Brain microvascular endothelial cell (primary cell): ENCODE data around the gene MPV17L2.
A peak's percentile ranks its signal among the peaks of the same experiment; 100 is the strongest.

Experiments
- DNase-seq: peaks from one replicate; pipeline ENCODE4 v3.0.0-alpha.2; 2020
- H3K27ac ChIP-seq: fragments of 250-450 bp; sonication (Bioruptor Pico); 2 replicates; pipeline ENCODE4 v1.5.1; 2020; ENCODE audit warnings: mild to moderate bottlenecking, moderate library complexity
- H3K27me3 ChIP-seq: fragments of 250-450 bp; sonication (Bioruptor Pico); replicated peaks from 2 replicates; pipeline ENCODE4 v1.5.1; 2020; ENCODE audit warnings: mild to moderate bottlenecking
- H3K36me3 ChIP-seq: fragments of 250-450 bp; sonication (Bioruptor Pico); replicated peaks from 2 replicates; pipeline ENCODE4 v1.5.1; 2020; ENCODE audit warnings: mild to moderate bottlenecking
- H3K4me3 ChIP-seq: 2 replicates; pipeline ENCODE4 v1.5.1; 2011; ENCODE audit warnings: low read depth, mild to moderate bottlenecking, control low read depth, low read length, moderate library complexity
- in situ Hi-C: cut with HindIII; loops from 2 replicates; pipeline ENCODE4 v1.10.0; 2017; ENCODE audit warnings: low sequenced_read_pairs, low pct_ligation_motif_present
- TF ChIP-seq, protein P1 (sequence below): IDR thresholded peaks from 2 replicates; pipeline ENCODE4 v1.5.1; 2011; ENCODE audit warnings: low read depth, mild to moderate bottlenecking, moderate library complexity, low read length, control low read depth, inconsistent platforms; ENCODE audit errors: missing control alignments

The MPV17L2 gene

DNA sequence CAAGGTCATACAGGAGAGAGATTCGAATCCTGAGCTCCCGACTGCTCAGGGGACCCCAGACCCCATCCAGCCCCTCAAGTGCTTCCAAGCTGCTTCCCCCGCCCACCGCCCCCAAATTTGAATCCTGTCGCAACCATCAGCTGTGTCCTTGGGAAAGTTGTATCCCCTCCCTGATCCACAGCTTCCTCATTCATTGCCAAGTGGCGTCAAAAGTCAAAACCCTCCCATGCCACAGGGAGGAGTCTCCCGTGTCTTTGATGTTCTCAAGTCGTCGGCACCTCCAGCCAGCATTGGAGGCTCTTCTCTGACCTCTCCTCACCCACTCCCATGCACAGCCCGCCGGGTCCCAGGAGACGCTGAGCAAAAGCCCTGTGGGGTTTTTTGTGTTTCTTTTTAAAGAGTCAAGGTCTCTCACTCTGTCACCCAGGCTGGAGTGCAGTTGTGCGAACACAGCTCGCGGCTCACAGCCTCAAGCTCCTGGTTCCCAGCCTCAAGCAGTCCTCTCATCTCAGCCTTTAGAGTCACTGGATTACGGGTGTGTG lies 22.2 kb upstream of the MPV17L2 start:
- Histone ChIP-seq H3K27ac (no peak overlapping the region), H3K27me3 (no peaks in the 10 kb centered on the region), H3K36me3 (peaks cover 35% of the 10 kb centered on the region), H3K4me3 (no peak overlapping the region)
- DNase-seq, result no peak
- TF ChIP-seq, protein P1, sequence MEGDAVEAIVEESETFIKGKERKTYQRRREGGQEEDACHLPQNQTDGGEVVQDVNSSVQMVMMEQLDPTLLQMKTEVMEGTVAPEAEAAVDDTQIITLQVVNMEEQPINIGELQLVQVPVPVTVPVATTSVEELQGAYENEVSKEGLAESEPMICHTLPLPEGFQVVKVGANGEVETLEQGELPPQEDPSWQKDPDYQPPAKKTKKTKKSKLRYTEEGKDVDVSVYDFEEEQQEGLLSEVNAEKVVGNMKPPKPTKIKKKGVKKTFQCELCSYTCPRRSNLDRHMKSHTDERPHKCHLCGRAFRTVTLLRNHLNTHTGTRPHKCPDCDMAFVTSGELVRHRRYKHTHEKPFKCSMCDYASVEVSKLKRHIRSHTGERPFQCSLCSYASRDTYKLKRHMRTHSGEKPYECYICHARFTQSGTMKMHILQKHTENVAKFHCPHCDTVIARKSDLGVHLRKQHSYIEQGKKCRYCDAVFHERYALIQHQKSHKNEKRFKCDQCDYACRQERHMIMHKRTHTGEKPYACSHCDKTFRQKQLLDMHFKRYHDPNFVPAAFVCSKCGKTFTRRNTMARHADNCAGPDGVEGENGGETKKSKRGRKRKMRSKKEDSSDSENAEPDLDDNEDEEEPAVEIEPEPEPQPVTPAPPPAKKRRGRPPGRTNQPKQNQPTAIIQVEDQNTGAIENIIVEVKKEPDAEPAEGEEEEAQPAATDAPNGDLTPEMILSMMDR, result no peak
- in situ Hi-C loops, result no loop called here

DNA sequence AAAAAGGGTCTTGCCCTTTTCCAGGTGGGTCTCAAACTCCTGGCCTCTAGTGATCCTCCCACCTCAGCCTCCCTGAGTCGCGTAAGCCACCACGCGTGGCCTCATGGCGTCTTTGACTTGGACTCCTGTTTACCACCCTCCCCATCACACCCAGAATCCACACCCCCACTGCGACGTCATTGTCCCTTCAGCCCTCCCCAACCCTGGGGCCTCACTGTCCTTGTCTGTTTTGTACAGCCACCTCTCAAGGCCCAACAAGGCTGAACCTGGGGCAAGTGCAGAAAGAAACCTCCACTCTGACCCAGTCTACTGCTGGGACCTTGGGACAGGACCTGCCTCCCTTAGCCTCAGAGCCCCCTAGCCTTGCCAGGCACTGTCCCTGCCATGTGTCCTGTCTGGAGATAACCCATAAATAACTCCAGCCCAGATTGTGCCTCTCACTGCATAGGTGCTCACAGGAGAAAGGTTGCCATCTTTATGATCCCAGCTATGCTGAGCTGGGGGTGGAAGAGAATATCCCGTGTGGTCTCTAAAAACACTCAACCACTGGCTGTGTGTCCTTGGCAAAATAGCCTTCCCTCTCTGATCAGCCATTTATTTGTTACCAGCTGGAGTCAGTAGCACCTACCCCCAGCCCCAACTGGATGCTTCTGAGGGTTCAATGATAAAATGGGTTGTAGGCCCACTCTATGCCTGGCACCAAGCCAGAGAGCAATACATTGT lies 21.3 kb upstream of the MPV17L2 start:
- in situ Hi-C loops, result no loop called here

DNA sequence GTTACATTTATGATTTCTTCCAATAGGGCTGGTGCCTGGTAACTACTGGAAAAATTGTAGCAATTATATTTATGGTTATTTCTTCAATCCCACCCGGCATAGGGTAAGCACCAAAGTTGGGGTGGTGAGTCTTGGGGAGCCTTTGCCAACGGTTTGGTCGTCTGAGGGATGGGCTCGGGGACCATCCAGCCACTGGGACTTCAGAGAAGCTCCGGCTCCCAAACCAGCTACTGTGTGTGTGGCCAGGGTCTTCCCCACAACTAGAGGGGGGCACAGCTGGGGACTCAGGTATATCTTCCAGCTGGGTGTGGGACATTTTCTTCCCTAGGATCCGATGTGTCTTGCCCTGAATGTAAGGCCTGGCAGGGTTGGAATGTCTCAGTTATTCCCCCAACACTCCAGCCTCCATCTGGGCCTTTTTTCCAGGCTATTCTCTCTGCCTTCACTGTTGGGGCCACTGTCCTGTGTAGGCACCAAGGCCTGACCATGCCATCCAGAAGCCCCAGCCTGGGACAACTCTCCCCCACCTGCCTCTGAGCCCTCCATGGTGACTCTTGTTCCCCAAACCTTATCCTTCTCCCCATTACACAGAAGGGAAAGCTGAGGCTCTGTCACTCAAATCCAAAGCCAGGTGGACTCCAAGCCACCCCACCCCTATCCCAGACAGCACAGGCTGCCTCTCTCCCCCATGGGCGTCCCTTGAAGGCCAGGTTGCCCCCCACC lies 20.5 kb upstream of the MPV17L2 start:
- no peaks in the 10 kb centered on the region for H3K27me3 ChIP-seq
- DNase-seq, result no peak
- H3K4me3 ChIP-seq, result no peak overlapping the region
- H3K27ac ChIP-seq, result no peak overlapping the region
- TF ChIP-seq, protein P1, result no peak
- in situ Hi-C loops, result no loop called here
- peaks cover 19% of the 10 kb centered on the region for H3K36me3 ChIP-seq

More for the DNA sequence above, 21.3 kb upstream of the MPV17L2 start:
- Histone ChIP-seq H3K27ac (no peak overlapping the region), H3K27me3 (no peaks in the 10 kb centered on the region), H3K36me3 (peaks cover 27% of the 10 kb centered on the region), H3K4me3 (no peak overlapping the region)
- TF ChIP-seq, protein P1, result no peak
- DNase-seq, result no peak

DNA sequence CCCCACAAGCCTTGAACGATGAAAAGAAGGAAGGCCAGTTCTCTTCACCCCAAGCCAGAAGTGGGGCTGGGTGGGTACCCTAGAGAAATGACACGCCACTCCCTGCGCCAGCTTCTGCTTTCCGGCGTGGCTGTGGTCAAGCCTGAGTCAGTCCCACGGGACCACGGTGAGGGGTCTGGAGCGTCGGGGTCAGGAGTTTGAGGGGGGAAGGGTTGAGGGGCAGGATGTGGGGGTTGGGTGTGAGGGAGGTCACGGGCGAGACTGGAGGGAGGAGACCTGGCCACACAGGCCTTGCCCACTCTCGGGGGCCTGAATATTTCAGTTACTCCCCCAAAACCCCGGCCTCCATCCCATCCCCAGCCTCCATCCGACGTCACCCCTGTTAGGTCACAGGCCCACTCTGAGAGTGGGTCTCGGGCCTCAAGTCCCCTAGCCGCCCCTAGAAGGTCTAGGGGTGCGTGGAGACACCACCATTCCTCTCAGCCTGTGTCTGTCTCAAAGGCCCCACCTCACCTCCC lies 19.9 kb upstream of the MPV17L2 start:
- Histone ChIP-seq H3K27me3 (no peaks in the 10 kb centered on the region), H3K27ac (no peak overlapping the region), H3K36me3 (peaks cover 17% of the 10 kb centered on the region), H3K4me3 (peak overlapping the region; percentile 65)
- in situ Hi-C loops, result no loop called here
- TF ChIP-seq, protein P1, result no peak
- no peak for DNase-seq

DNA sequence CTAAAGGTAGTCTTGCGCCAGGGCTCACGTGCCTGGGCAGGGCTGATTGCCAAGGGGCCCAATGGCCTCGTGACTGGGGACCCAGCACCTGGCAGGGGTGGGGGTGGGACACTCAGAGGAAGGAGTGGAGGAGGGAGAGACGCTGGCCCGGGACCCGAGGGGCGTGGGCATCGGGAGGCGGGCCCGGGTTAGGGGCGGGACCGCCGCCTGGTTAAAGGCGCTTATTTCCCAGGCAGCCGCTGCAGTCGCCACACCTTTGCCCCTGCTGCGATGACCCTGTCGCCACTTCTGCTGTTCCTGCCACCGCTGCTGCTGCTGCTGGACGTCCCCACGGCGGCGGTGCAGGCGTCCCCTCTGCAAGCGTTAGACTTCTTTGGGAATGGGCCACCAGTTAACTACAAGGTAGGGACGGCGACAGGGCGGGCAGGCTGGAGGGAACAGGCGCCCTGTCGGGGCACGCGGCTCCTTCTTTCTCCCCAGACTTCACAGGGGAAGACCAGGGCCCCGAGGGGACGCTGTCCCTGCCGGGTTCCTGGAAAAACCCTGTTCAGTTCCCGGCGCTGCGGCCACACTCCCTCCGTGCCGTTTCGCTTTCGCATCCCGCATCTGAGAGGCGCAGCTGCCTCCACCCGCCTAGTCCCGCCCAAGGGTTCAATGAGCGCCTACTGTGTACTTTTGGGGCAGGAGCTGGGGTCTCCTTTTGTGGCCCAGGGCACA lies 19.3 kb upstream of the MPV17L2 start, which contains the start of gene IFI30:
Gene IFI30, plus strand, starts transcription at position 242 of the 717 bp plus-strand sequence. Its CDS starts 29 bp downstream, at position 271.
- H3K4me3 ChIP-seq, result peak within 1 kb of the TSS; percentile 65
- peaks cover 10% of the 10 kb centered on the region for H3K36me3 ChIP-seq
- TF ChIP-seq, protein P1, result no peak
- H3K27me3 ChIP-seq, result no peaks in the 10 kb centered on the region
- in situ Hi-C loops, result no loop called here
- DNase-seq, result no peak
- H3K27ac ChIP-seq, result no peak within 1 kb of the TSS
